Measurements from ENCODE around the gene SH2D4B.

- TF ChIP-seq RAD21 (IDR thresholded peaks at IDR 0.05; ENCODE audit: insufficient read depth, low read depth, low read length) (no peak), CTCF (IDR thresholded peaks at IDR 0.05 in 2 of 3, conservative IDR thresholded peaks at IDR 0.05 in 1 of 3; ENCODE audit: control insufficient read depth in 2 of 3, extremely low read depth in 1 of 3, insufficient read depth in 1 of 3, low read depth in 3 of 3, low read length in 3 of 3) (no peak), MXI1 (IDR thresholded peaks at IDR 0.05; ENCODE audit: low read depth, low read length) (no peak), REST (IDR thresholded peaks at IDR 0.05; ENCODE audit: low read depth, low read length) (no peak)
Measured at GRCh38 chr10:80589726-80590373, 52.1 kb downstream of the SH2D4B start.
